Natural killer cell (primary cell): Measurements from ENCODE around the gene NFATC3. TPM values are rescaled to one million over a fixed set of nuclear protein-coding genes. Genes with fewer than 3 reads are reported as not detected.
"Not testable (repeated sequence)": the region's sequence is repeated elsewhere in the genome, so short reads cannot be mapped to it uniquely, and the experiment has no call there.

Experiments used
- ATAC-seq, 3 donors: fragments of 150-1000 bp in 2 of 3; fragments of 200-7000 bp in 1 of 3; cut with Tn5 transposase; 1 replicate in 1 of 3; 2 replicates in 2 of 3; pipeline ENCODE4 v1.10.0; 2021; ENCODE audit warnings: mild to moderate bottlenecking in 2 of 3, moderate library complexity in 2 of 3
- DNase-seq, 2 donors: peaks; one replicate each; pipeline versions ENCODE4 v3.0.0 to v3.0.0-alpha.2; 2013 to 2021; ENCODE audit warnings: mixed read lengths in 1 of 2
- H3K27ac ChIP-seq: one replicate; pipeline ENCODE4 v1.5.1; 2013; ENCODE audit warnings: mild to moderate bottlenecking, low read length
- H3K27me3 ChIP-seq: one replicate; pipeline ENCODE4 v1.6.1; 2013; ENCODE audit warnings: low read length; ENCODE audit not compliant: control insufficient read depth, insufficient read depth
- H3K36me3 ChIP-seq: one replicate; pipeline ENCODE4 v1.6.1; 2013; ENCODE audit warnings: low read length; ENCODE audit not compliant: control insufficient read depth, insufficient read depth
- H3K4me1 ChIP-seq: one replicate; pipeline ENCODE4 v1.6.1; 2013; ENCODE audit warnings: low read length; ENCODE audit not compliant: control insufficient read depth, insufficient read depth
- H3K4me3 ChIP-seq: one replicate; pipeline ENCODE4 v1.5.1; 2013; ENCODE audit warnings: low read length
- H3K9me3 ChIP-seq: one replicate; pipeline ENCODE4 v1.6.1; 2013; ENCODE audit warnings: low read length; ENCODE audit not compliant: control insufficient read depth, insufficient read depth
- H3K27ac Mint-ChIP-seq, 2 donors: one replicate each; pipeline ENCODE4 v1.8.0; 2022; ENCODE audit warnings: mild to moderate bottlenecking in 2 of 2, mixed read lengths in 2 of 2, moderate library complexity in 1 of 2
- H3K27me3 Mint-ChIP-seq, 2 donors: one replicate each; pipeline ENCODE4 v1.8.0; 2022; ENCODE audit warnings: low read depth in 2 of 2, mixed read lengths in 2 of 2
- H3K36me3 Mint-ChIP-seq: one replicate; pipeline ENCODE4 v1.8.0; 2022; ENCODE audit warnings: mixed read lengths
- H3K4me1 Mint-ChIP-seq, 2 donors: one replicate each; pipeline ENCODE4 v1.8.0; 2022; ENCODE audit warnings: mixed read lengths in 2 of 2
- H3K4me3 Mint-ChIP-seq: one replicate; pipeline ENCODE4 v1.8.0; 2022; ENCODE audit warnings: mild to moderate bottlenecking, moderate library complexity, mixed read lengths
- H3K9me3 Mint-ChIP-seq, 2 donors: one replicate each; pipeline ENCODE4 v1.8.0; 2022; ENCODE audit warnings: mixed read lengths in 2 of 2
- CTCF ChIP-seq: fragments of 200-600 bp; IDR thresholded peaks from one replicate; pipeline ENCODE4 v1.8.0; 2022; ENCODE audit warnings: antibody characterized with exemption
- WGBS: methylation state at CpG from one replicate; pipeline ENCODE4 v1.1.7; 2013; ENCODE audit warnings: missing lambda C conversion rate; ENCODE audit not compliant: insufficient coverage; 5-methylcytosine and 5-hydroxymethylcytosine counted together
- intact Hi-C: fragments of 100-400 bp; cut with micrococcal nuclease; formaldehyde crosslinking; loops from one replicate; pipeline ENCODE4 v1.14.2; 2022
- total RNA-seq, 4 donors: library from RNA; stranded (reverse); fragments of 120-200 nt in 1 of 4; gene quantifications; one replicate each; pipeline versions ENCODE4 v1.2.3 to v1.2.4, GENCODE V29; 2013 to 2022

Gene NFATC3
- total RNA-seq, 3 donors from 2014 or later (not counting 1 experiment from before 2014, with no cell fraction given) = 241 to 282 (median 263) TPM

DNA sequence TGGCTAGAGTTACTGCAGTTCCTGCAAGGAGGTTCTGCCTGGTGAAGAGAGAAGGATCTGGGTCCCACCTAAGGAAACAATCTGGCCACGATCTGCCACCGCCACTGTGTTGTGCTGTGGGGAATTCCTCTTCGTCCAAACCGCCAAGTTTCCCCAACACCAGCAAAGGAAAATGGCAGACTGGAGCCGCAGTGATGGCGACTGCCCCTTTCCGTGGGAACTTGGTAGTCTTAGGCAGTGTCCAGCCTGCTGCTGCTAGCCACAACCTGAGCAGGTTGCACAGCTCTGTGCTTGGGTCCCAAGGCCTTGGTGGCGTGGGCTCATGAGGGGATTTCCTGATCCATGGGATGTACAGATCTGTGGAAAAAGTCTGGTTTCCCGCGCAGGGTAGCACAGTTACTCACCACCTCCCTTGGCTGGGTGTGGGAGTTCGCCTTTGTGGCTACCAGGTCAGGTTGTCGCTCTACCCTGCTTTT is 28.6 kb downstream of the NFATC3 start:
- Mint-ChIP-seq H3K9me3 (peaks cover 9 to 11% of the 10 kb centered on the region in 2 donors), H3K36me3 (peaks cover 14% of the 10 kb centered on the region), H3K4me3 (peak overlapping the region; percentile 58), H3K27ac (peak overlapping the region; percentile 71 to 83), H3K4me1 (peaks cover 86 to 89% of the 10 kb centered on the region in 2 donors), H3K27me3 (no peaks in the 10 kb centered on the region)
- TF ChIP-seq CTCF = no peak
- intact Hi-C loops = loop anchor here (1.0 kb wide), 1 partner anchor 10 kb away; no protein-coding TSS in a partner anchor
- no peaks in the 10 kb centered on the region for H3K9me3 ChIP-seq
- WGBS = 86% methylated on average over 12 of the region's 12 CpGs
- DNase-seq (no peak), ATAC-seq (no peak)
- H3K36me3 ChIP-seq = no peaks in the 10 kb centered on the region
- peaks cover 40% of the 10 kb centered on the region for H3K4me1 ChIP-seq
- no peak overlapping the region for H3K4me3 ChIP-seq
- no peaks in the 10 kb centered on the region for H3K27me3 ChIP-seq
- H3K27ac ChIP-seq = peak overlapping the region; percentile 14

GRCh38 chr16:68114939-68115338 is 29.8 kb downstream of the NFATC3 start:
- H3K4me3 ChIP-seq, H3K27me3 Mint-ChIP-seq, H3K36me3 ChIP-seq, DNase-seq, H3K27ac ChIP-seq, ATAC-seq, H3K27me3 ChIP-seq, H3K9me3 ChIP-seq: not testable (repeated sequence)
- peaks cover 14% of the 10 kb centered on the region for H3K36me3 Mint-ChIP-seq
- peaks cover 9 to 11% of the 10 kb centered on the region in 2 donors for H3K9me3 Mint-ChIP-seq
- WGBS = 89% methylated on average over 6 of the region's 8 CpGs
- intact Hi-C loops = loop anchor here (1.0 to 5.0 kb wide), 2 partner anchors 11 to 43 kb away; no protein-coding TSS in a partner anchor
- H3K4me1 ChIP-seq = peaks cover 48% of the 10 kb centered on the region
- H3K27ac Mint-ChIP-seq = peak overlapping the region; percentile 70 to 83
- H3K4me3 Mint-ChIP-seq = peak overlapping the region; percentile 52
- H3K4me1 Mint-ChIP-seq = peaks cover 86 to 89% of the 10 kb centered on the region in 2 donors

GRCh38 chr16:68115851-68116250 is 30.7 kb downstream of the NFATC3 start:
- Mint-ChIP-seq H3K27me3 (no peaks in the 10 kb centered on the region), H3K4me1 (peaks cover 83 to 92% of the 10 kb centered on the region in 2 donors), H3K4me3 (peak overlapping the region; percentile 49), H3K27ac (peak overlapping the region; percentile 83 to 94), H3K9me3 (peaks cover 5 to 8% of the 10 kb centered on the region in 2 donors), H3K36me3 (peaks cover 8% of the 10 kb centered on the region)
- ATAC-seq = no peak
- TF ChIP-seq CTCF = no peak
- DNase-seq = no peak
- Histone ChIP-seq H3K9me3 (no peaks in the 10 kb centered on the region), H3K27ac (no peak overlapping the region), H3K4me1 (peaks cover 55% of the 10 kb centered on the region), H3K36me3 (no peaks in the 10 kb centered on the region), H3K4me3 (no peak overlapping the region), H3K27me3 (no peaks in the 10 kb centered on the region)
- intact Hi-C loops = loop anchor here (1.0 to 5.0 kb wide), 3 partner anchors 22 to 44 kb away; partner anchors contain the start of gene NFATC3
- WGBS = 80% methylated on average over 1 of the region's 2 CpGs

DNA sequence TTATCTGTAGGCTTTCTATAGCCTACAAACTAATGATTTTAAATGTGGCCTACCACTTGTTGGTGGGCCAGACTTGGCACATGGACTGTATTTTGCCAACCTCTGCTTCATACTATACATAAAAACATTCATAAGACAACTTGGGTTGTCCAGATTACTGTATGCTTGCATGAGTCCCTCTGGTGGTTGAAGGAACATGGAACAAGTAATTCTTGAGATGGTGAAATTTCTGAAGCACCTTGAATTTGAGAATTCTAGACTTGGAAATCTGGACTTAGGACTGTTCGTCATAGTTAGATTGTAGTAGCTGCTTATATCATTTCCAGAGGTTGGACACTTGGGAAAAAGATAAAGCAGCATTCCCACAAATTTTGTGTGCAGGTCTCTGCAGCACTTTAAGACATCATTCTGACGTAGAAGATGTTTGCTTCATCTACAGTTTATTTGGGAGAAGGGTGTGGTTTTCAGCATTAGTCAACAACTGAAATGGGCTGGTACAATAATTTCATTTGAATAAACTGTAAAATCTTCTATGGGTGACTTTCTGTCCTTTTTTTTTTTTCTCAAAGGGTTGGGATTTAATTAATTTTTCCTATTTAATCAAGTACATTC is 31.2 kb downstream of the NFATC3 start:
- peak; percentile 43 to 46 (median 44) for ATAC-seq
- no peak overlapping the region for H3K27ac ChIP-seq
- intact Hi-C loops = loop anchor here (1.0 to 5.0 kb wide), 3 partner anchors 22 to 44 kb away; partner anchors contain the start of gene NFATC3
- H3K4me3 ChIP-seq = no peak overlapping the region
- peak; percentile 68 for TF ChIP-seq CTCF
- H3K36me3 ChIP-seq = no peaks in the 10 kb centered on the region
- DNase-seq = peak in 1 of 2 donors; percentile 70
- Mint-ChIP-seq H3K27me3 (no peaks in the 10 kb centered on the region), H3K4me3 (peak overlapping the region; percentile 30), H3K27ac (peak overlapping the region; percentile 83 to 94), H3K36me3 (peaks cover 3% of the 10 kb centered on the region), H3K9me3 (peaks cover 3 to 5% of the 10 kb centered on the region in 2 donors), H3K4me1 (peaks cover 77 to 88% of the 10 kb centered on the region in 2 donors)
- no peaks in the 10 kb centered on the region for H3K27me3 ChIP-seq
- WGBS = 70% methylated on average over 2 of the region's 2 CpGs
- H3K9me3 ChIP-seq = no peaks in the 10 kb centered on the region
- H3K4me1 ChIP-seq = peaks cover 58% of the 10 kb centered on the region
